ENCODE measurements around the gene ATG16L1.

The ATG16L1 gene

GRCh38 chr2:233261819-233262555, 10.5 kb downstream of the ATG16L1 start:
- DNase-seq: no peak

DNA sequence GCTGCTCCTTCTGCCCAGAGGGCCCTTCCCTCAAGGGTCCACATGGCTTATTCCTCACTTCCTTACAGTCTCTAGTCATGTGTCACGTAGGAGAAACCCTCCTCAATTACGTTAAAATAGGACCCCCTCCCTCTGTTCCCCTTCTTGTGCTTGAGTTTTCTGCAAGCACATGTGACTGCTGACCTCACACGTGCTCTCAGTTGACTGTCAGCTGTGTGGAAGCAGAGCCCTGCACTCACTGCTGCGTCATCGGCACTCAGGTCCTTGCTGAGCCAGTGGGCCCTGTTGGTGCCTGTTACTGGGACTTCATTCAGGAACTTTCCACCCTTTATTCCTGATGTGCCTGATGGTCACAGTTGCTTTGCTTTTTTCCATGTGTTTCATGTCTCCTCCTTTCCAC, 11.1 kb downstream of the ATG16L1 start:
- no peak for DNase-seq

GRCh38 chr2:233263045-233263570, 11.6 kb downstream of the ATG16L1 start:
- DNase-seq: no peak

DNA sequence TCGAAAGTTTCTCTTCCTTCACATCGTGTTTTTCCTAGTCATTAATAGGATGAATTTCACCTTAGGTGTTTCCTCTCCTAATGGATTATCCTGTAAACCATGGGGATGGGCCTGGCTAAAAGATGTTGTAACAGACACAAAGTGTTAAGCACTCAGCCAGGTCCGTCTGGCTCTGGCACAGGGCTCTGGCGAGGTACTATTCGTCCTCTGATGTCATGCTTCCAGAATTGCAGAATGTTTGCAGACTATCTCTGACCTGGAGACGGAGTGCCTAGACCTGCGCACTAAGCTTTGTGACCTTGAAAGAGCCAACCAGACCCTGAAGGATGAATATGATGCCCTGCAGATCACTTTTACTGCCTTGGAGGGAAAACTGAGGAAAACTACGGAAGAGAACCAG, 13.2 kb downstream of the ATG16L1 start:
- no peak for DNase-seq

DNA sequence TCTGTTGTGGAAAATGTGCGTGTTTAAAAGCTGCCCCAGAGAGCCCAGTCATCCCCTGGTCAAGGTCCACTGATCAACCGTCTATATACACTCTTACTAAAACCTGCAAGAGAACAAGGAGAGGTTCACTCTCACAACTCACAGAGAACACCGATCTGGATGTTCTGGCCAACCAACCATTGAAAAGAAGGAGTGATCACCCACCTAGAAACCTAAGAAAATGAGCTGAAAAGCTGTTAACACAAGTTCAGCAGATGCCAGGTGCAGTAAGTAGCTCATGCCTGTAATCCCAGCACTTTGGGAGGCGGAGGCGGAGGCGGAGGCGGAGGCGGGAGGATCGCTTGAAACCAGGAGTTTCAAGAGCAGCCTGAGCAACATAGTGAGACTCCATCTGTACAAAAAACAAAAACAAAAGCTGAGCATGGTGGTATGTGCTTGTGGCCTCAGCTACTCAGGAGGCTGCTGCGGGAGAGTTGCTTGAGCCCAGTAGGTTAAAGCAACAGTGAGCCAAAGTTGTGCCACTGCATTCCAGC, 14.5 kb downstream of the ATG16L1 start:
- no peak for DNase-seq

- no peak for DNase-seq
Measured at GRCh38 chr2:233266481-233266880, 15.0 kb downstream of the ATG16L1 start.

- peak; percentile 78 for DNase-seq
Measured at GRCh38 chr2:233267516-233268245, 16.2 kb downstream of the ATG16L1 start.

DNA sequence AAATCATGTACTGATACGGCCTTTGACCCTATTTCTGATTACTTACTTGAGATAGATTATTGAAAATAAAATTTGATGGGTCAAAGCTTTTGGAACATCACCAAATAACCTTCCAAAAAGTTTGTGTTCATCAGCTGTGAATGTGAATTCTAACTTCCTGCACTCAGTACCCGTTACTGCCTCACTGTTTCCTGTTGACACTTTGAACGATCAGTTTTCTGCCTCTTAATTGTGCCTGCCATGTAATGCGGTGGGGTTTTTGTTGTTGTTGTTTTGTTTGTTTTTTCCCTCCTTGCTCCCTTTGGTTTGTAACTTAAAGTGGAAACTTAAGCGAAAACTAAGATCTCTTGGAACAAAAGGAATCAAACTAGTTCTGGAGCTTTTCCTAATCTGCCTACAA, 18.9 kb downstream of the ATG16L1 start:
- DNase-seq: no peak

GRCh38 chr2:233270951-233271350, 19.5 kb downstream of the ATG16L1 start:
- no peak for DNase-seq

GRCh38 chr2:233271693-233272092, 20.2 kb downstream of the ATG16L1 start:
- DNase-seq: no peak

DNA sequence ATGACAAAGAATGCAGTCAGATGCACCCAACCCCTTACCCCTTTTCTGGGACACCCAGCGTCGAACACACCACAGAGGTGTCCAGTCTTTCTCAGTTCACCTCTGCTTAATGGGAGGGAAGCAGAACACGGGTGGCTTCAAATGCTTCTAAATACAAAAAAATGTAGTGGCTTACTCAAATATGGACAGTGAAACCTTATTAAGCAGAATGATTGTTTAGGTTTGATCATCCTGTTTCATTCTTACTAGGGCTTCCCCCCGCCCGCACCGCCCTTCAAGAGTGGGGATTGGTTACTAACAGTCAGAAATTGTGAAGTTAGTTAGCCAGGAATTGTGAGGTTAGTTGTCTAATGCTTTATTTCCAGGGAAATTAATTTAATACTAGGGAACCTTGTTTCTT, 21.6 kb downstream of the ATG16L1 start:
- DNase-seq: peak; percentile 53

DNA sequence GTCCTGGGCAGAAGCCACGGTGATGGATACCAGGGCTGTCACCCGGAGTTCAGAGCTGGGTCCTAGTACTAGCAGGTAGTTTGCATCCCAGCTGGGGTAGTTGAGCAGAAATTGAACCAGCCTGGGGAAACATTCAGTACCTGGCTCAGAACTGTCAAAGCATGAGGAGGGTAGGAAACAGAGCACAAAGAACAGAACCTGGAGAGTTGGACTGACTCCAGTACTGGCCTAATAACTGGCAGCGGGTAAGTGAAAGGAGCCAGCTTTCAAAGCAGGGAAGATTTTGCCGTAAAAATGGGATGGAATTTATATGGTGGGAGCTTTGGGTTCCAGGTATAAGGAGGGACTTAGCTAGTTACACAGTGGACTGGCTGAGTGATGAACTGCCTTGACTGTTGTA, 23.8 kb downstream of the ATG16L1 start:
- DNase-seq: no peak

GRCh38 chr2:233278921-233279320, 27.4 kb downstream of the ATG16L1 start:
- DNase-seq: no peak

DNA sequence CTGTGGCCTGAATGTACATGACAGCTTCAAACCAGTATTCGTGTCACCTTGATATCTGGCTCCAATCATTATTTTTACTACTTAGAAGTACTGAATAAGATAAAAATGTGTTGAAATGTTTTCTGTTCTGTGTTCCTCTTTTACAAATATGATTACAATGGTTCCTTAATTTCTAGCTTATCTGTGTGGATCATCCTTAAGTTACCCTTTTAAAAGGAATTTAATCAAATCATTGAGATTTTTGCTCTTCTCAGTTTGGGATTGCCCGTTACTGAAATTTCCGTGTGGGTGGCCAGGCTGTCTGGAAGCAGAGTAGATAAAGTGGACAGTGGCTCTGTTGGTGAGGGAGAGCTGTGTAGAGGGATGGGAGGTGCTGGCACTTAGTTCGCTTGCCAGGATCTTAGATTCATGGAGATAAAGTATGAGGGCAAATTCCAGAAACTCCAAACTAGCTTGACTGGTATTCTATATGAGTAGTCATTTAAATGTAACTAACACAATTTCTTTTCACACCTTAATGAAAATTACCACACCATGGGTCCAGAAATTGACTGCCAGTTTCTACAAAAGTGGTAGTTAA, 28.7 kb downstream of the ATG16L1 start:
- no peak for DNase-seq

- DNase-seq: no peak
Measured at GRCh38 chr2:233281553-233281952, 30.1 kb downstream of the ATG16L1 start.

DNA sequence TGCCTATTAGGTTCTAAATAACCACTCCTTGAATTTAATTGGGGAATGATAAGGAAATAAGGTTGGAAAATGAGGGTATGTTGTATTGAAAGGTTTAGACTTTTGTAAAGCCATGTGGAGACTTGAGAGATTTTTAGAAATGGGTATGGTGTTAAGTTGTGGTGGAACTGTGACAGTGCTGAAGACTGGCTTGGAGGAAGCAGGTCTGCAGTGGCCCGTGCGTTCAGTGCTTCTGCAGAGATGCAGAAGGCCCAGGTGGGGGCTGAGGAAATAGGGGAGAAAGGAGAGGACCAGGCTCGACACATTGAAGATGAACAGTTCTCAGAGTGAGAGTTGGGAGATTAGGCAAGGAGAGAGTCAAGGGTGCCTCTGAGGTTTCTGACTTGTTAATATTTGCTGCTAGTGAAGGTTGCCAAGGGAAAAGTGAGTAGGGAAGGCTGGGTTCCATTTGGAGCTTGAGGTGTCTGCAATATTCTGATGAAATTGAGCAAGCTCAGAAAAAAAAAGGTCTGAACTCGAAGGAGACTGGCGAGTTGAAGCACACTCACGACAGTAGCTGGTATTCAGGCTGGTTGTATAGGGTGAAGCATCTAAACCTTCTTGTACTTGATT, 30.6 kb downstream of the ATG16L1 start:
- no peak for DNase-seq

DNA sequence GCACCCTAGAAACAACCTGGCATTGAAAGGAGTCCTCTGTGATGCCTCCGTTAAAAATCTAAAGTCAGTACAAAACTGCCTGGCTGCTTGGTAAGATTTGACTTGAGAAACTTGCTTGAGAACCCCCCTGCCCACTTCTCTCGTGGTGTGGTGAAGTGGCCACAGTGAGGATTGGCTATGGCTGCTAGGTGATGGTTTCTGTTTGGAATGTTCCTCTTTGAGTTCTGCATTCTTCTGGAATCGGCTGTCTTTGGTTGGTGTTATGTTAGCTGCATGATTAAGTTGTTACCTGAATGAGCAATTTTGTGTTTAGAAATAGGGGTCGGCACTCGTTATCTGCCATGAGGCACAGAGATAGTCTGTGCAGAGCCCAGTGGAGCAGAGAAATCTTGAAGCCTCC, 34.4 kb downstream of the ATG16L1 start:
- no peak for DNase-seq

DNA sequence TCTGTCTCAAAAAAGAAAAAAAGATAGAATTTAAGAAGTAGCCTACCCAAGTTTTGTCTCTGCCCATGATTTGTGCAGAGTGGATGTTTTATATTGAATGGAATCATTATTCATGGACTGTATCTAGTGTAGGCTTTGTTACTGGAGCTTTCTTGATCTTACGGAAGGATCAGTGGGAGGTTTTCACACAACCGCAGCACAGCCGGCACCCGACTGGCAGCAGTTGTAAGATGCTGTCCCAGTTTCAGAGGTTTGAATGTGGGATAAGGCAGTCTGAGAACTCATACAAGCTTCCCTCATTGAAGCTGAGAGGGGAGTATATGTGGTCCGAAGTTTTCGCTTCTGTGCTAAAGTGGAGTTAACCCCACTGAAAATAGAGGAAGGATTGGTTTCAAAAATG, 36.4 kb downstream of the ATG16L1 start:
- DNase-seq: no peak

GRCh38 chr2:233288663-233289062, 37.2 kb downstream of the ATG16L1 start:
- no peak for DNase-seq

- no peak for DNase-seq
Measured at GRCh38 chr2:233289648-233290047, 38.2 kb downstream of the ATG16L1 start.

DNA sequence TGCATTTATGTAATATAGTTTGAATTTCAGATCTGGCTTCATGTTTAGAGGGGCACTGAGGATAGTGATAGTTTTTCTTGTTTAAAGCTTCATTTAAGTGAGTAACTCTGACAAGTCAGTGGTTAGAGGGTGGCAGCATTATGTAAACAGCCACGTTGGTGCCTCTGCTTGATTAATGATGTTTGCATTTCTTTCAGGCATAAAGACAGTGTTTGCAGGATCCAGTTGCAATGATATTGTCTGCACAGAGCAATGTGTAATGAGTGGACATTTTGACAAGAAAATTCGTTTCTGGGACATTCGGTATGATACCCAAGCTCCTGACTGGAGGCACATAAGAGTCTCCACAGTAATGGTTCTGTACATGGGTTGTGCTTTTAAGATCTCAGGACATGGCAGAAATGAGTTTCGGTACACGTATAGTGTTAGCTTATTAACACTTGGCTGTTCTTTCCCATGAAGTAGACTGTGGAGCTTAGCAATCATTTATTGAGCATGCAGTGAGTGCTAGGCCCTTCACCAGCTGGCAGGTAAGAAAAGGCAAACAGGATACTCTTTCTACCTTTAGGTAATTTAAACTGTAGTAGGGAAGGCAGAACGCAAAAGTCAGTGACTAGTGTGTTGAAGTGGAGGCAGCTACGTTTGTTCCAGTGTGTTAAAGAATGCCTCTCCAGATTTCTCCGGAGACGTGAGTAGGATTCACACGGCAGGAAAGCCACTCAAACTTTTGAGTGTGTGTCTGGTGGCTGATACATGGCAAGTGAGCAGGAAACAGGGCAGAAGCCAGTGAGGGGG, 38.8 kb downstream of the ATG16L1 start:
- DNase-seq: no peak

DNA sequence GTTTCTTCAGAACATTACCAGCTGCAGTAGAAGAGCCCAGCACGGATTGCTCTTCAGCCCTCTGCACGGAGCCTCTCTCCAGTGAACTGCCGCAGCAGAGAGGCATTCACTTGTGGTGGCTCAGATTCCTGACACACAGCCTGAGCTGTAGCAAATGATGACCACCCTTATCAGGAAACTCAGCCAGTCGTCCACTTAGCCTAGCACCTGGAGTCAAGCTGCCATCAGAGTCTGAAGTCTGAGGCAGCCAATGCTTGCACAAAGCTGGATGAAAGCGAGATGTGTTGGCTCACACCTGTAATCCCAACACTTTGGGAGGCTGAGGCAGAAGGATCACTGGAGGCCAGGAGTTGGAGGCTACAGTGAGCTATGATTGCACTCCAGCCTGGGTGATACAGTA, 44.4 kb downstream of the ATG16L1 start:
- DNase-seq: no peak

All from activated CD4-positive, alpha-beta T cell treated with anti-CD3 and anti-CD28 coated beads for 48 hours (primary cell).